GM20431 (cell line): ENCODE results near the gene CTSE.

Experiments used
- in situ Hi-C: fragments of 300-500 bp; cut with MseI, MboI; formaldehyde crosslinking; loops from one replicate; pipeline ENCODE4 v1.15.0; 2020; ENCODE audit warnings: low sequenced_read_pairs; ENCODE audit not compliant: unreplicated experiment

CTSE gene

GRCh38 chr1:206021008-206021625 is 2.6 kb downstream of the CTSE start:
- in situ Hi-C loops, result no loop called here

GRCh38 chr1:206020393-206021007 is 3.2 kb downstream of the CTSE start:
- in situ Hi-C loops, result no loop called here

GRCh38 chr1:206015071-206015470 is 8.6 kb downstream of the CTSE start:
- in situ Hi-C loops, result no loop called here

- in situ Hi-C loops, result no loop called here
These were observed 9.1 kb downstream of the CTSE start for GRCh38 chr1:206014601-206015000.

GRCh38 chr1:206013026-206013795 is 10.5 kb downstream of the CTSE start:
- in situ Hi-C loops, result no loop called here

GRCh38 chr1:206012086-206012859 is 11.4 kb downstream of the CTSE start:
- in situ Hi-C loops, result no loop called here

- in situ Hi-C loops, result no loop called here
These were observed 12.6 kb downstream of the CTSE start for GRCh38 chr1:206011057-206011456.

- in situ Hi-C loops, result no loop called here
These were observed 13.6 kb downstream of the CTSE start for GRCh38 chr1:206010060-206010459.

- in situ Hi-C loops, result no loop called here
These were observed 16.7 kb downstream of the CTSE start for GRCh38 chr1:206006946-206007345.

GRCh38 chr1:206005778-206006180 is 17.9 kb downstream of the CTSE start:
- in situ Hi-C loops, result no loop called here

- in situ Hi-C loops, result no loop called here
These were observed 18.5 kb downstream of the CTSE start for GRCh38 chr1:206005234-206005633.

- in situ Hi-C loops, result no loop called here
These were observed 18.9 kb downstream of the CTSE start for GRCh38 chr1:206004826-206005225.

- in situ Hi-C loops, result no loop called here
These were observed 19.6 kb downstream of the CTSE start for GRCh38 chr1:206003854-206004800.

- in situ Hi-C loops, result no loop called here
These were observed 20.6 kb downstream of the CTSE start, which contains the start of gene RAB7B for GRCh38 chr1:206002871-206003801. Gene RAB7B, minus strand, starts transcription at chr1:206003395. Its CDS starts 9,260 bp downstream, at chr1:205994135.

- in situ Hi-C loops, result no loop called here
These were observed 21.5 kb downstream of the CTSE start for GRCh38 chr1:206002160-206002559.

GRCh38 chr1:206001476-206001888 is 22.2 kb downstream of the CTSE start:
- in situ Hi-C loops, result no loop called here

- in situ Hi-C loops, result no loop called here
These were observed 22.9 kb downstream of the CTSE start for GRCh38 chr1:206000641-206001339.
